Hepatocyte (in vitro differentiated cells): Measurements from ENCODE around the gene CDK7. TPM values are rescaled to one million over a fixed set of nuclear protein-coding genes. Genes with fewer than 3 reads are reported as not detected.
A peak's percentile ranks its signal among the peaks of the same experiment; 100 is the strongest.
"Not testable (repeated sequence)": the region's sequence is repeated elsewhere in the genome, so short reads cannot be mapped to it uniquely, and the experiment has no call there.

Source experiments
- DNase-seq: peaks from one replicate; pipeline ENCODE4 v3.0.0-alpha.2; 2016; ENCODE audit warnings: low spot score
- H2AFZ ChIP-seq: fragments of 200-600 bp; sonication (generic); 2 replicates; pipeline ENCODE4 v1.6.0; 2016; ENCODE audit warnings: antibody characterized with exemption, mild to moderate bottlenecking
- H3K27ac ChIP-seq: fragments of 200-600 bp; sonication (generic); 2 replicates; pipeline ENCODE4 v1.5.1; 2016; ENCODE audit warnings: mild to moderate bottlenecking
- H3K27me3 ChIP-seq: fragments of 200-600 bp; sonication (generic); 2 replicates; pipeline ENCODE4 v1.6.1; 2016
- H3K36me3 ChIP-seq: fragments of 200-600 bp; sonication (generic); replicated peaks from 2 replicates; pipeline ENCODE4 v1.5.1; 2016; ENCODE audit warnings: low read depth; ENCODE audit not compliant: insufficient read depth
- H3K4me1 ChIP-seq: fragments of 200-600 bp; sonication (generic); 2 replicates; pipeline ENCODE4 v1.5.1; 2016; ENCODE audit warnings: mild to moderate bottlenecking, moderate library complexity; ENCODE audit not compliant: insufficient read depth
- H3K4me2 ChIP-seq: fragments of 200-600 bp; sonication (generic); 2 replicates; pipeline ENCODE4 v1.6.0; 2016
- H3K4me3 ChIP-seq: fragments of 200-600 bp; sonication (generic); 2 replicates; pipeline ENCODE4 v1.5.1; 2016; ENCODE audit warnings: mild to moderate bottlenecking
- H3K79me2 ChIP-seq: fragments of 200-600 bp; sonication (generic); 2 replicates; pipeline ENCODE4 v1.6.0; 2017; ENCODE audit warnings: mild to moderate bottlenecking
- H3K9me2 ChIP-seq: fragments of 200-600 bp; sonication (generic); replicated peaks from 2 replicates; pipeline ENCODE4 v1.6.0; 2017; ENCODE audit warnings: mild to moderate bottlenecking; ENCODE audit not compliant: insufficient read depth
- H3K9me3 ChIP-seq: fragments of 200-600 bp; sonication (generic); 2 replicates; pipeline ENCODE4 v1.5.1; 2016; ENCODE audit warnings: low read depth, mild to moderate bottlenecking
- H4K20me1 ChIP-seq: fragments of 200-600 bp; sonication (generic); 2 replicates; pipeline ENCODE4 v1.6.0; 2016; ENCODE audit warnings: mild to moderate bottlenecking; ENCODE audit not compliant: insufficient read depth, poor library complexity, severe bottlenecking
- EZH2 ChIP-seq: fragments of 200-600 bp; sonication (generic); IDR thresholded peaks from 2 replicates; pipeline ENCODE4 v1.6.1; 2016; ENCODE audit warnings: antibody characterized with exemption, mild to moderate bottlenecking, borderline replicate concordance
- EZH2phosphoT487 ChIP-seq: fragments of 200-600 bp; sonication (generic); IDR thresholded peaks from one replicate; pipeline ENCODE4 v1.6.1; 2018; ENCODE audit warnings: antibody characterized with exemption, mild to moderate bottlenecking, low read depth, moderate library complexity; ENCODE audit not compliant: unreplicated experiment, severe bottlenecking
- WGBS: methylation state at CpG from one replicate; pipeline ENCODE4 v1.1.6; 2016; ENCODE audit warnings: low lambda C conversion rate; ENCODE audit errors: missing lambda C conversion rate; 5-methylcytosine and 5-hydroxymethylcytosine counted together
- polyA plus RNA-seq: library from polyadenylated mRNA; unstranded; fragments of >200 nt; fragmentation: Nextera tagmentation; extraction: Ambion mirVana; gene quantifications from 2 replicates; pipeline ENCODE4 v1.2.1, GENCODE V29; 2016
- total RNA-seq: library from RNA; depleted of rRNA; stranded (reverse); fragments of >200 nt; gene quantifications from 2 replicates; pipeline ENCODE4 v1.2.3, GENCODE V29; 2014
- TF ChIP-seq, protein P1 (sequence below): fragments of 200-600 bp; sonication (generic); IDR thresholded peaks from 2 replicates; pipeline ENCODE4 v1.5.1; 2016; ENCODE audit warnings: antibody characterized with exemption, mild to moderate bottlenecking; ENCODE audit not compliant: poor library complexity

The CDK7 gene
- total and polyA plus RNA-seq, 2 experiments from 2014 or later, result 36.4 to 41.1 TPM

DNA sequence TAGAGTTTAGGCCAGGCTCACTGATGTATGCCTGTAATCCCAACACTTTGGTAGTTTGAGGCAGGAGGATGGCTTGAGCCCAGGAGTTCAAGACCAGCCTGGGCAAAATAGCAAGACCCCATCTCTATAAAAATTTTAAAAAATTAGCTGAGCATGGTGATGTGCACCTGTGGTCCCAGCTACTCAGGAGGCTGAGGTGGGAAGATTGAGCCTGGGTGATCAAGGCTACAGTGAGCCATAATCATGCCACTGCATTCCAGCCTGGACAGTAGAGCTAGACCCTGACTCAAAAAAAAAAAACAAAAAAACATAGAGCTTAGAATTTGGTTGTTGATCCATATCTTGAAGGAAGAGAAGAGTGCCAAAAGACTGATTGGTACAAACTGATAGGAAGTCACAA is 14.7 kb upstream of the CDK7 start:
- H3K27ac ChIP-seq, result peak overlapping the region; percentile 39
- H4K20me1 ChIP-seq, result no peaks in the 10 kb centered on the region
- peaks cover 55% of the 10 kb centered on the region for H3K79me2 ChIP-seq
- H3K4me3 ChIP-seq, result no peak overlapping the region
- H3K27me3 ChIP-seq, result no peaks in the 10 kb centered on the region
- no peak overlapping the region for H2AFZ ChIP-seq
- H3K36me3 ChIP-seq, result no peaks in the 10 kb centered on the region
- DNase-seq, result no peak
- no peaks in the 10 kb centered on the region for H3K9me2 ChIP-seq
- no peaks in the 10 kb centered on the region for H3K9me3 ChIP-seq
- TF ChIP-seq, protein P1, sequence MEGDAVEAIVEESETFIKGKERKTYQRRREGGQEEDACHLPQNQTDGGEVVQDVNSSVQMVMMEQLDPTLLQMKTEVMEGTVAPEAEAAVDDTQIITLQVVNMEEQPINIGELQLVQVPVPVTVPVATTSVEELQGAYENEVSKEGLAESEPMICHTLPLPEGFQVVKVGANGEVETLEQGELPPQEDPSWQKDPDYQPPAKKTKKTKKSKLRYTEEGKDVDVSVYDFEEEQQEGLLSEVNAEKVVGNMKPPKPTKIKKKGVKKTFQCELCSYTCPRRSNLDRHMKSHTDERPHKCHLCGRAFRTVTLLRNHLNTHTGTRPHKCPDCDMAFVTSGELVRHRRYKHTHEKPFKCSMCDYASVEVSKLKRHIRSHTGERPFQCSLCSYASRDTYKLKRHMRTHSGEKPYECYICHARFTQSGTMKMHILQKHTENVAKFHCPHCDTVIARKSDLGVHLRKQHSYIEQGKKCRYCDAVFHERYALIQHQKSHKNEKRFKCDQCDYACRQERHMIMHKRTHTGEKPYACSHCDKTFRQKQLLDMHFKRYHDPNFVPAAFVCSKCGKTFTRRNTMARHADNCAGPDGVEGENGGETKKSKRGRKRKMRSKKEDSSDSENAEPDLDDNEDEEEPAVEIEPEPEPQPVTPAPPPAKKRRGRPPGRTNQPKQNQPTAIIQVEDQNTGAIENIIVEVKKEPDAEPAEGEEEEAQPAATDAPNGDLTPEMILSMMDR, result no peak
- TF ChIP-seq EZH2phosphoT487 (no peak), EZH2 (no peak)
- H3K4me1 ChIP-seq, result peaks cover 9% of the 10 kb centered on the region
- H3K4me2 ChIP-seq, result no peak overlapping the region

DNA sequence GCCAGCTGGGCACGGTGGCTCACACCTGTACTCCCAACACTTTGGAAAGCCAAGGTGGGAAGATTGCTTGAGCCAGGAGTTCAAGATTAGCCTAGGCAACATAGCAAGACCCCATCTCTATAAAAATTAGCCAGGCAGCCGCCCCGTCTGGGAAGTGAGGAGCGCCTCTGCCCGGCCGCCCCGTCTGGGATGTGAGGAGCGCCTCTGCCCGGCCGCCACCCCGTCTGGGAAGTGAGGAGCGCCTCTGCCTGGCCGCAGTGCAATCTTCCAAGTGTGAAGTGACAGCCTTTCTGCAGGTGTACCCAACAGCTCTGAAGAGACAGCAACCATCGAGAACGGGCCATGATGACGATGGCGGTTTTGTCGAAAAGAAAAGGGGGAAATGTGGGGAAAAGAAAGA is 14.3 kb upstream of the CDK7 start:
- Histone ChIP-seq H3K27ac (peak overlapping the region; percentile 39), H3K79me2 (peaks cover 59% of the 10 kb centered on the region)
- H3K4me2 ChIP-seq, H3K27me3 ChIP-seq, H4K20me1 ChIP-seq, H3K9me3 ChIP-seq, DNase-seq, H2AFZ ChIP-seq, H3K36me3 ChIP-seq, H3K4me1 ChIP-seq, H3K4me3 ChIP-seq, H3K9me2 ChIP-seq: not testable (repeated sequence)
- WGBS, result 99% methylated on average over 18 of the region's 18 CpGs

DNA sequence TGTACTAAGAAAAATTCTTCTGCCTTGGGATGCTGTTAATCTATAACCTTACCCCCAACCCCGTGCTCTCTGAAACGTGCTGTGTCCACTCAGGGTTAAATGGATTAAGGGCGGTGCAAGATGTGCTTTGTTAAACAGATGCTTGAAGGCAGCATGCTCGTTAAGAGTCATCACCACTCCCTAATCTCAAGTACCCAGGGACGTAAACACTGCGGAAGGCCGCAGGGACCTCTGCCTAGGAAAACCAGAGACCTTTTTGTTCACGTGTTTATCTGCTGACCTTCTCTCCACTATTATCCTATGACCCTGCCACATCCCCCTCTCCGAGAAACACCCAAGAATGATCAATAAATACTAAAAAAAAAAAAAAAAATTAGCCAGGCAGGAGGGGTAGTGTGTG is 13.9 kb upstream of the CDK7 start:
- H3K9me3 ChIP-seq, H3K4me1 ChIP-seq, H3K9me2 ChIP-seq, H3K36me3 ChIP-seq, DNase-seq, H4K20me1 ChIP-seq, H2AFZ ChIP-seq, H3K4me2 ChIP-seq, H3K4me3 ChIP-seq, H3K27me3 ChIP-seq: not testable (repeated sequence)
- H3K79me2 ChIP-seq, result peaks cover 62% of the 10 kb centered on the region
- WGBS, result 62% methylated on average over 9 of the region's 9 CpGs
- H3K27ac ChIP-seq, result peak overlapping the region; percentile 68

DNA sequence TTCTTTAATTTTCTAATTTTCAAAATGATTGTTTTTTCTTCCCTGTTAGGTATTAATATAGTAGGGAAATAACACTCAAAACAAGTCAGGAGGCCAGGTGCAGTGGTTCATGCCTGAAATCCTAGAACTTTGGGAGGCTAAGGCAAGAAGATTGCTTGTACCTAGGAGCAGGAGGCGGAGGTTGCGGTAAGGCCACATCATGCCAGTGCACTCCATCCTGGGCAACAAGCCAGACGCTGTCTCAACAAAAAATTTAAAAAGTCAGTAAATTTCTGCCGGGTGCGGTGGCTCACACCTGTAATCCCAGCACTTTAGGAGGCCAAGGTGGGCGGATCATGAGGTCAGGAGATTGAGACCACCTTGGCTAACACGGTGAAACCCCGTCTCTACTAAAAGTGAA is 10.2 kb upstream of the CDK7 start:
- H2AFZ ChIP-seq, result no peak overlapping the region
- no peak for DNase-seq
- H3K27ac ChIP-seq, result no peak overlapping the region
- H3K9me3 ChIP-seq, result no peaks in the 10 kb centered on the region
- no peaks in the 10 kb centered on the region for H3K27me3 ChIP-seq
- no peaks in the 10 kb centered on the region for H3K36me3 ChIP-seq
- no peaks in the 10 kb centered on the region for H3K9me2 ChIP-seq
- TF ChIP-seq EZH2phosphoT487 (no peak), EZH2 (no peak)
- TF ChIP-seq, protein P1, result no peak
- no peak overlapping the region for H3K4me2 ChIP-seq
- H3K79me2 ChIP-seq, result peaks cover 55% of the 10 kb centered on the region
- H4K20me1 ChIP-seq, result no peaks in the 10 kb centered on the region
- no peaks in the 10 kb centered on the region for H3K4me1 ChIP-seq
- 95% methylated on average over 8 of the region's 8 CpGs for WGBS
- H3K4me3 ChIP-seq, result no peak overlapping the region

DNA sequence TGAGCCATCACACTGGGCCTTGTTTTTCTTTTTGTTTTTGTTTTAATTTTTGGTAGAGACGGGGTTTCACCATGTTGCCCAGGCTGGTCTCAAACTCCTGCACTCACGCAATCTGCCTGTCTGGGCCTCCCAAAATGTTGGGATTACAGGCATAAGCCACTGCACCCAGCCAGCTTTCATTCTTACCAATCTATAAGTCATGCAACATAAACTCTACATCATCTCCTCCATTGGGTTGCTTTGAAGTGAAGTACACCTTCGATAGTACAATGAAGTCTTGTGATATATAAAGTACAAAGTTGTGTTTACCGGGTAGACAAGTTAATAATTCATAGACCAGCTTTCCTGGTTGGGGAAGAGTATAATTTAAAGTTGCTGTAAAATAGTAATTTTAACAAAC is 8.8 kb upstream of the CDK7 start:
- 86% methylated on average over 4 of the region's 4 CpGs for WGBS
- peak overlapping the region; percentile 54 for H3K4me2 ChIP-seq

More for the DNA sequence above, 8.8 kb upstream of the CDK7 start:
- no peaks in the 10 kb centered on the region for H3K4me1 ChIP-seq
- TF ChIP-seq EZH2 (no peak), EZH2phosphoT487 (no peak)
- TF ChIP-seq, protein P1, result no peak
- DNase-seq, result no peak
- no peaks in the 10 kb centered on the region for H3K9me3 ChIP-seq
- H2AFZ ChIP-seq, result no peak overlapping the region
- H4K20me1 ChIP-seq, result no peaks in the 10 kb centered on the region
- no peaks in the 10 kb centered on the region for H3K9me2 ChIP-seq
- no peak overlapping the region for H3K4me3 ChIP-seq
- no peaks in the 10 kb centered on the region for H3K27me3 ChIP-seq
- peaks cover 46% of the 10 kb centered on the region for H3K79me2 ChIP-seq
- peak overlapping the region; percentile 63 for H3K27ac ChIP-seq
- no peaks in the 10 kb centered on the region for H3K36me3 ChIP-seq
